H1 (cell line): ENCODE measurements around the gene ZNF277. TPM values are rescaled to one million over a fixed set of nuclear protein-coding genes. Genes with fewer than 3 reads are reported as not detected.

Experiments used
- CTCF ChIA-PET: fragments of 300-600 bp; sonication (Branson Sonifier 250); formaldehyde crosslinking; loops from one replicate; lab custom pipeline; 2021; ENCODE audit not compliant: partially characterized antibody; lab: Charles Lee
- POLR2A ChIA-PET: fragments of 300-600 bp; sonication (Branson Sonifier 250); formaldehyde crosslinking; loops from one replicate; lab custom pipeline; 2021; ENCODE audit warnings: inconsistent platforms; ENCODE audit not compliant: partially characterized antibody; lab: Charles Lee
- DNase-seq, 2 experiments: peaks; one replicate each; pipeline versions ENCODE4 v3.0.0 to v3.0.0-alpha.2; 2010 to 2022; ENCODE audit warnings: low spot score in 2 of 2, low read depth in 1 of 2, mixed read lengths in 1 of 2
- FAIRE-seq: peaks from 2 replicates; lab custom pipeline; 2011; peaks lifted over from hg19 to GRCh38; lab: Jason Lieb, UNC
- H2AFZ ChIP-seq: 2 replicates; pipeline ENCODE4 v1.8.1; 2012; ENCODE audit warnings: low read length, inconsistent platforms
- H2AK5ac ChIP-seq: 2 replicates; pipeline ENCODE4 v1.6.1; 2013; ENCODE audit warnings: low read depth, low read length
- H2BK120ac ChIP-seq: replicated peaks from 2 replicates; pipeline ENCODE3; 2013; ENCODE audit warnings: low read depth, low read length, inconsistent platforms
- H2BK12ac ChIP-seq: 2 replicates; pipeline ENCODE4 v1.6.1; 2013; ENCODE audit warnings: low read depth, low read length
- H2BK15ac ChIP-seq: 2 replicates; pipeline ENCODE4 v1.6.1; 2013; ENCODE audit warnings: low read length
- H2BK20ac ChIP-seq: 2 replicates; pipeline ENCODE4 v1.6.1; 2013; ENCODE audit warnings: low read length
- H2BK5ac ChIP-seq: 2 replicates; pipeline ENCODE4 v1.6.1; 2013; ENCODE audit warnings: low read depth, low read length
- H3K14ac ChIP-seq: 2 replicates; pipeline ENCODE4 v1.6.1; 2013; ENCODE audit warnings: inconsistent platforms; ENCODE audit not compliant: insufficient read length
- H3K18ac ChIP-seq: 2 replicates; pipeline ENCODE4 v1.6.1; 2013; ENCODE audit warnings: low read length; ENCODE audit errors: extremely low read depth
- H3K23ac ChIP-seq: 2 replicates; pipeline ENCODE4 v1.6.1; 2013; ENCODE audit warnings: inconsistent platforms; ENCODE audit not compliant: insufficient read length
- H3K23me2 ChIP-seq: 2 replicates; pipeline ENCODE4 v1.6.1; 2013; ENCODE audit warnings: low read depth, low read length
- H3K27ac ChIP-seq: 2 replicates; pipeline ENCODE4 v1.6.1; 2011; ENCODE audit warnings: low read depth, low read length, inconsistent platforms
- H3K27me3 ChIP-seq, 4 experiments: replicated peaks in 1 of 4; 1 replicate in 1 of 4; 2 replicates in 3 of 4; pipeline versions ENCODE4 v1.6.1 to v1.8.1; 2011 to 2013; ENCODE audit warnings: low read length in 3 of 4, mild to moderate bottlenecking in 3 of 4, inconsistent platforms in 2 of 4, mixed read lengths in 2 of 4, moderate library complexity in 1 of 4; ENCODE audit not compliant: control insufficient read depth in 3 of 4, insufficient read depth in 3 of 4; ENCODE audit errors: extremely low read depth in 1 of 4
- H3K36me3 ChIP-seq, 4 experiments: 2 replicates each; pipeline versions ENCODE4 v1.6.1 to v1.8.1; 2011 to 2013; ENCODE audit warnings: mild to moderate bottlenecking in 4 of 4, low read length in 3 of 4, moderate library complexity in 2 of 4, control low read depth in 1 of 4, inconsistent platforms in 1 of 4; ENCODE audit not compliant: insufficient read depth in 4 of 4, control insufficient read depth in 2 of 4
- H3K4ac ChIP-seq: replicated peaks from 2 replicates; pipeline ENCODE3; 2013; ENCODE audit warnings: low read length, low read depth, mixed read lengths, inconsistent platforms; ENCODE audit not compliant: insufficient read length
- H3K4me1 ChIP-seq, 4 experiments: replicated peaks in 1 of 4; 1 replicate in 1 of 4; 2 replicates in 3 of 4; pipeline versions ENCODE4 v1.6.1 to v1.8.1; 2011 to 2013; ENCODE audit warnings: low read length in 3 of 4, inconsistent platforms in 2 of 4, mixed read lengths in 1 of 4; ENCODE audit not compliant: insufficient read depth in 4 of 4, control insufficient read depth in 3 of 4
- H3K4me2 ChIP-seq, 2 experiments: 2 replicates each; pipeline versions ENCODE4 v1.6.1 to v1.8.1; 2011 to 2013; ENCODE audit warnings: low read depth in 2 of 2, low read length in 2 of 2, control low read depth in 1 of 2, inconsistent platforms in 1 of 2, mild to moderate bottlenecking in 1 of 2; ENCODE audit not compliant: insufficient read depth in 1 of 2
- H3K4me3 ChIP-seq, 4 experiments: fragments of 200-600, 300-600 bp in 1 of 4; sonication (generic), shearing (Covaris generic), sonication (Bioruptor Twin) in 1 of 4; 2 replicates each; pipeline versions ENCODE4 v1.5.1 to v1.8.1; 2011 to 2016; ENCODE audit warnings: low read length in 4 of 4, low read depth in 3 of 4, control low read depth in 2 of 4, inconsistent platforms in 2 of 4, mild to moderate bottlenecking in 2 of 4, mixed read lengths in 1 of 4, moderate library complexity in 1 of 4; ENCODE audit not compliant: insufficient read depth in 2 of 4; ENCODE audit errors: extremely low read depth in 1 of 4
- H3K56ac ChIP-seq: replicated peaks from 2 replicates; pipeline ENCODE3; 2013; ENCODE audit warnings: low read depth, mild to moderate bottlenecking, mixed read lengths, low read length, inconsistent platforms; ENCODE audit not compliant: insufficient read length
- H3K79me1 ChIP-seq: 2 replicates; pipeline ENCODE4 v1.6.1; 2013; ENCODE audit warnings: low read depth, low read length, control low read depth
- H3K79me2 ChIP-seq, 2 experiments: 2 replicates each; pipeline versions ENCODE4 v1.6.1 to v1.8.1; 2012 to 2013; ENCODE audit warnings: low read length in 2 of 2, mild to moderate bottlenecking in 2 of 2, inconsistent platforms in 1 of 2; ENCODE audit not compliant: insufficient read depth in 2 of 2, control insufficient read depth in 1 of 2
- H3K9ac ChIP-seq, 4 experiments: replicated peaks in 1 of 4; 1 replicate in 1 of 4; 2 replicates in 3 of 4; pipeline versions ENCODE4 v1.6.1 to v1.8.1; 2011 to 2013; ENCODE audit warnings: low read depth in 3 of 4, low read length in 3 of 4, control low read depth in 2 of 4, mild to moderate bottlenecking in 2 of 4, moderate library complexity in 2 of 4, inconsistent platforms in 1 of 4; ENCODE audit errors: extremely low read depth in 1 of 4
- H3K9me3 ChIP-seq, 2 experiments: 2 replicates each; pipeline versions ENCODE4 v1.6.1 to v1.8.1; 2012 to 2013; ENCODE audit warnings: mild to moderate bottlenecking in 2 of 2, moderate library complexity in 2 of 2, control low read depth in 1 of 2, inconsistent platforms in 1 of 2, low read depth in 1 of 2, low read length in 1 of 2, mixed read lengths in 1 of 2; ENCODE audit not compliant: insufficient read depth in 2 of 2
- H4K20me1 ChIP-seq, 2 experiments: replicated peaks in 1 of 2; 2 replicates each; pipeline versions ENCODE3 to v1.8.1; 2011 to 2013; ENCODE audit warnings: inconsistent platforms in 2 of 2, low read length in 2 of 2, mild to moderate bottlenecking in 1 of 2; ENCODE audit not compliant: insufficient read depth in 2 of 2, control insufficient read depth in 1 of 2
- H4K5ac ChIP-seq: 2 replicates; pipeline ENCODE4 v1.6.1; 2013; ENCODE audit warnings: low read length, low read depth, mixed read lengths, inconsistent platforms; ENCODE audit not compliant: insufficient read length
- H4K8ac ChIP-seq: 2 replicates; pipeline ENCODE4 v1.8.0; 2013; ENCODE audit warnings: mild to moderate bottlenecking, moderate library complexity, low read length, inconsistent platforms; ENCODE audit not compliant: insufficient read depth; ENCODE audit errors: extremely low read depth
- H4K91ac ChIP-seq: replicated peaks from 2 replicates; pipeline ENCODE3; 2013; ENCODE audit warnings: low read length, mixed read lengths, inconsistent platforms; ENCODE audit not compliant: insufficient read length
- EP300 ChIP-seq, 2 experiments: IDR thresholded peaks; 1 replicate in 1 of 2; 2 replicates in 1 of 2; pipeline ENCODE4 v1.6.1; 2011 to 2012; ENCODE audit warnings: low read depth in 2 of 2, low read length in 2 of 2, mild to moderate bottlenecking in 2 of 2, borderline replicate concordance in 1 of 2, inconsistent platforms in 1 of 2, moderate library complexity in 1 of 2
- KDM1A ChIP-seq: fragments of 200-600, 300-600 bp; sonication (generic); IDR thresholded peaks from 2 replicates; pipeline ENCODE4 v1.7.1; 2016; ENCODE audit warnings: mild to moderate bottlenecking, low read length, borderline replicate concordance
- NRF1 ChIP-seq: IDR thresholded peaks from 2 replicates; pipeline ENCODE4 v1.6.1; 2011; ENCODE audit warnings: mild to moderate bottlenecking, low read depth, low read length, improper control_type of control experiment
- RBBP5 ChIP-seq: IDR thresholded peaks from 2 replicates; pipeline ENCODE4 v1.7.1; 2012; ENCODE audit warnings: low read depth, mild to moderate bottlenecking, inconsistent platforms, low read length, moderate library complexity, borderline replicate concordance
- SIX5 ChIP-seq: IDR thresholded peaks from 2 replicates; pipeline ENCODE4 v1.6.1; 2011; ENCODE audit warnings: mild to moderate bottlenecking, low read depth, low read length
- TEAD4 ChIP-seq: IDR thresholded peaks from 2 replicates; pipeline ENCODE4 v1.6.1; 2012; ENCODE audit warnings: low read depth, low read length, inconsistent platforms, mixed read lengths
- WGBS, 2 experiments: shearing (Covaris generic) in 1 of 2; methylation state at CpG; one replicate each; pipeline versions ENCODE4 v1.1.6 to v1.1.7; 2013 to 2015; ENCODE audit warnings: low lambda C conversion rate in 2 of 2, mixed read lengths in 2 of 2, inconsistent platforms in 1 of 2, low coverage in 1 of 2, missing lambda C conversion rate in 1 of 2; ENCODE audit not compliant: insufficient replicate concordance in 2 of 2, insufficient coverage in 1 of 2, insufficient read length in 1 of 2; ENCODE audit errors: extremely low coverage in 1 of 2, missing lambda C conversion rate in 1 of 2; 5-methylcytosine and 5-hydroxymethylcytosine counted together
- polyA plus RNA-seq, 7 experiments: library from polyadenylated mRNA; depleted of rRNA in 3 of 7; stranded (reverse) in 5 of 7; unstranded in 2 of 7; fragments of >200 nt in 5 of 7; fragments of 200-250 nt in 2 of 7; gene quantifications; 1 replicate in 5 of 7; 2 replicates in 1 of 7; 4 replicates in 1 of 7; pipeline versions ENCODE4 v1.2.1 to v1.2.3, GENCODE V29; 2011 to 2013; ENCODE audit warnings: missing spikeins in 2 of 7, mixed read lengths in 2 of 7
- total RNA-seq: library from RNA; stranded (reverse); fragmentation: NEBNext Ultra II Directional; extraction: Animal tissue kit (Norgen Biotek cat#: 25700); gene quantifications from 2 replicates; pipeline ENCODE4 v1.2.1, GENCODE V29; 2021

ZNF277 gene
- total and polyA plus RNA-seq, 2 of the 8 experiments (the other 6 are each of a cell fraction or from before 2014, with no cell fraction given), result 5.1 to 21.7 TPM

- Histone ChIP-seq H3K18ac (no peak overlapping the region), H2BK12ac (no peak overlapping the region), H3K23ac (no peak overlapping the region), H3K56ac (no peak overlapping the region), H3K9me3 (no peaks in the 10 kb centered on the region), H2BK120ac (no peak overlapping the region), H3K23me2 (no peaks in the 10 kb centered on the region), H3K27me3 (no peaks in the 10 kb centered on the region), H2BK5ac (no peak overlapping the region), H4K20me1 (peaks cover 0 to 4% of the 10 kb centered on the region in 2 experiments), H2BK20ac (no peak overlapping the region), H3K4me1 (peaks cover 0 to 6% (median 2%) of the 10 kb centered on the region in 4 experiments; a peak in 1 of 7 replicates), H3K4me2 (no peak overlapping the region), H2BK15ac (no peak overlapping the region), H4K91ac (no peak overlapping the region), H3K14ac (no peak overlapping the region), H4K5ac (no peak overlapping the region), H3K79me2 (peaks cover 0 to 66% of the 10 kb centered on the region in 2 experiments; a peak in 2 of 4 replicates), H3K4ac (no peak overlapping the region), H3K27ac (no peak overlapping the region), H2AFZ (no peak overlapping the region), H2AK5ac (no peak overlapping the region), H3K79me1 (peaks cover 3% of the 10 kb centered on the region), H3K9ac (no peak overlapping the region), H3K4me3 (no peak overlapping the region), H4K8ac (no peak overlapping the region), H3K36me3 (no peaks in the 10 kb centered on the region)
- WGBS, 2 experiments, result 80% methylated on average over 4 of the region's 4 CpGs; no CpG with 5 or more reads in 1 of the 2 experiments
- POLR2A ChIA-PET, result interaction anchor here (0.9 to 1.7 kb wide), 2 partner anchors 11 to 13 kb away, joined by 4 to 5 read pairs; no protein-coding TSS in a partner anchor
- no peak for TF ChIP-seq NRF1
- no peak for TF ChIP-seq KDM1A
- TF ChIP-seq SIX5, result no peak
- no peak for TF ChIP-seq RBBP5
- TF ChIP-seq EP300 (IDR thresholded peaks at IDR 0.05; ENCODE audit: borderline replicate concordance in 1 of 2, low read depth in 2 of 2, low read length in 2 of 2), result no peak
- no peak for TF ChIP-seq TEAD4
- no peak for DNase-seq
- CTCF ChIA-PET, result interaction anchor here (0.8 to 0.9 kb wide), 2 partner anchors 14 to 440 kb away, joined by 3 to 4 read pairs; no protein-coding TSS in a partner anchor
- FAIRE-seq, result no peak
Observed at GRCh38 chr7:112192236-112193154, 14.0 kb upstream of the ZNF277 start.
